ENCODE measurements around the gene DGCR8.

Gene DGCR8

GRCh38 chr22:20109411-20110358 is 29.6 kb downstream of the DGCR8 start:
- no peak for DNase-seq (ENCODE audit: low read depth)

GRCh38 chr22:20110359-20110985 is 30.4 kb downstream of the DGCR8 start:
- no peak for DNase-seq (ENCODE audit: low read depth)

- no peak for DNase-seq (ENCODE audit: low read depth)
Observed at GRCh38 chr22:20111045-20111688, 31.1 kb downstream of the DGCR8 start.

GRCh38 chr22:20111689-20112622 is 31.9 kb downstream of the DGCR8 start:
- no peak for DNase-seq (ENCODE audit: low read depth)

GRCh38 chr22:20112623-20113511 is 32.8 kb downstream of the DGCR8 start:
- no peak for DNase-seq (ENCODE audit: low read depth)

GRCh38 chr22:20113551-20114310 is 33.7 kb downstream of the DGCR8 start:
- no peak for DNase-seq (ENCODE audit: low read depth)

- no peak for DNase-seq (ENCODE audit: low read depth)
Observed at GRCh38 chr22:20114506-20115475, 34.8 kb downstream of the DGCR8 start.

- DNase-seq (ENCODE audit: low read depth) = no peak
Observed at GRCh38 chr22:20115691-20116375, 35.8 kb downstream of the DGCR8 start, which contains the start of gene RANBP1. TSS of gene RANBP1 (plus strand) at chr22:20116104. CDS start at chr22:20116185, 81 bp downstream.

GRCh38 chr22:20116376-20116950 is 36.4 kb downstream of the DGCR8 start:
- no peak for DNase-seq (ENCODE audit: low read depth)

GRCh38 chr22:20116951-20117632 is 37.1 kb downstream of the DGCR8 start, which contains the start of gene TRMT2A:
TSS of gene TRMT2A (minus strand) at chr22:20117226. CDS start at chr22:20116906, 320 bp downstream.
- DNase-seq (ENCODE audit: low read depth) = peak; percentile 93

- no peak for DNase-seq (ENCODE audit: low read depth)
Observed at GRCh38 chr22:20117633-20118299, 37.7 kb downstream of the DGCR8 start.

- DNase-seq (ENCODE audit: low read depth) = no peak
Observed at GRCh38 chr22:20118300-20119020, 38.4 kb downstream of the DGCR8 start.

- DNase-seq (ENCODE audit: low read depth) = no peak
Observed at GRCh38 chr22:20121856-20122415, 41.9 kb downstream of the DGCR8 start.

- DNase-seq (ENCODE audit: low read depth) = no peak
Observed at GRCh38 chr22:20123366-20124082, 43.5 kb downstream of the DGCR8 start.
